OCI-LY3 (cell line): Measurements from ENCODE around the gene DCTPP1.

ENCODE experiments used
- CTCF ChIP-seq: fragments of 200-600, 300-600 bp; sonication (generic); IDR thresholded peaks from 2 replicates; pipeline ENCODE4 v1.5.1; 2014; ENCODE audit warnings: antibody characterized with exemption, low read length, low read depth
- EZH2phosphoT487 ChIP-seq: fragments of 200-600 bp; shearing (Covaris generic); IDR thresholded peaks from 2 replicates; pipeline ENCODE4 v1.6.1; 2018; ENCODE audit warnings: antibody characterized with exemption, mixed run types, low read depth

DNA sequence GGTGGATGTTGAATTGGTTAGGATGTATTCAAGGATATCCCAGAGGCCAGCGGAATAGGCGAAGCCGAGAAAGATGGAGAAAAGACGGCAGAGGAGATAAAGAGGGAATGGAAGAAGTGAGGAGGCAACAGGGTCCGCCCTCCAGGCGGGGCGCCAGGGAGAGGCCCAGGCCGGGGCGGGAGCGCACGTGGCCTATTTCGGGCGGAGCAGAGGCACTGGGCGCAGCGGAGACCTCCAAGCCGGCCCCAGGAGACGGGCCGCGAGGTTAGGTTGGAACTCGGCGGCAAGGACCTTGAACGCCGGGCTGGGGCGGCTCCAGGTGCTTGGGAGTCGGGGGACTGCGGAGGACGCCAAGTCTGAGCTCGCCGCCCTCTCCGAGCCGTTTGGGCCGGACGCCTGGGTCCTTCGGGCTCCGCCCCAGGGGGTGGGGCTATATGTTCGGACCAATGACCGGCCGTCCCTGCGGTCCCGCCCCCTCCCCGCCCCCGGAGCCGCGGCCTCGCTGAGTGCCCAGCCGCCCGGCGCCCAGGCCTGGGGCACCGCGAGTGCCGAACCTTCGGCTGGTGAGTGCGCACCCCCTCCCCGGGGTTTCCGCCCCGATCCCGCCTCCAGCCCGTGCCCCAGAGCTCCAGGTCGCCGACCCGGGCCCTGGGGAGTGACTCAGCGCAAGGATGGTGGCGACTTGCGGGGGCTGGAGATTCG lies 22.6 kb downstream of the DCTPP1 start, which contains the start of gene ZNF771:
- no peak; the same call in 1 of the 2 replicates for TF ChIP-seq CTCF
- no peak for TF ChIP-seq EZH2phosphoT487
